Measurements from ENCODE around the gene TCP11L2. TPM values are rescaled to one million over a fixed set of nuclear protein-coding genes. Genes with fewer than 3 reads are reported as not detected.

TCP11L2 gene
- 11.4 TPM for polyA plus RNA-seq (ENCODE audit: insufficient read length)

- DNase-seq (ENCODE audit: low read depth) = no peak
These were observed at the start of gene TCP11L2 for GRCh38 chr12:106302401-106303201. Gene TCP11L2, plus strand, starts transcription at chr12:106302733. Its CDS starts 8,343 bp downstream, at chr12:106311076.

GRCh38 chr12:106254724-106255123 is 47.8 kb upstream of the TCP11L2 start:
- no peak for DNase-seq (ENCODE audit: low read depth)

- no peak for DNase-seq (ENCODE audit: low read depth)
These were observed 47.0 kb upstream of the TCP11L2 start for GRCh38 chr12:106255493-106255892.

- DNase-seq (ENCODE audit: low read depth) = no peak
These were observed 46.6 kb upstream of the TCP11L2 start for GRCh38 chr12:106255952-106256351.

- no peak for DNase-seq (ENCODE audit: low read depth)
These were observed 46.0 kb upstream of the TCP11L2 start for GRCh38 chr12:106256524-106256923.

GRCh38 chr12:106258226-106258625 is 44.3 kb upstream of the TCP11L2 start:
- DNase-seq (ENCODE audit: low read depth) = no peak

GRCh38 chr12:106258935-106259334 is 43.6 kb upstream of the TCP11L2 start:
- DNase-seq (ENCODE audit: low read depth) = no peak

GRCh38 chr12:106265116-106265515 is 37.4 kb upstream of the TCP11L2 start:
- no peak for DNase-seq (ENCODE audit: low read depth)

- no peak for DNase-seq (ENCODE audit: low read depth)
These were observed 35.0 kb upstream of the TCP11L2 start for GRCh38 chr12:106267535-106267934.

- DNase-seq (ENCODE audit: low read depth) = no peak
These were observed 33.3 kb upstream of the TCP11L2 start for GRCh38 chr12:106269150-106269771.

- no peak for DNase-seq (ENCODE audit: low read depth)
These were observed 30.7 kb upstream of the TCP11L2 start for GRCh38 chr12:106271575-106272505.

- DNase-seq (ENCODE audit: low read depth) = no peak
These were observed 29.0 kb upstream of the TCP11L2 start for GRCh38 chr12:106273491-106273890.

GRCh38 chr12:106274012-106274411 is 28.5 kb upstream of the TCP11L2 start:
- DNase-seq (ENCODE audit: low read depth) = no peak

GRCh38 chr12:106274575-106275121 is 27.9 kb upstream of the TCP11L2 start:
- DNase-seq (ENCODE audit: low read depth) = no peak

GRCh38 chr12:106275458-106275857 is 27.1 kb upstream of the TCP11L2 start:
- no peak for DNase-seq (ENCODE audit: low read depth)

GRCh38 chr12:106276032-106276740 is 26.3 kb upstream of the TCP11L2 start:
- DNase-seq (ENCODE audit: low read depth) = no peak

- no peak for DNase-seq (ENCODE audit: low read depth)
These were observed 22.4 kb upstream of the TCP11L2 start for GRCh38 chr12:106280106-106280505.

GRCh38 chr12:106281056-106281782 is 21.3 kb upstream of the TCP11L2 start:
- DNase-seq (ENCODE audit: low read depth) = no peak

- no peak for DNase-seq (ENCODE audit: low read depth)
These were observed 20.7 kb upstream of the TCP11L2 start for GRCh38 chr12:106281804-106282203.

GRCh38 chr12:106282457-106283097 is 20.0 kb upstream of the TCP11L2 start:
- no peak for DNase-seq (ENCODE audit: low read depth)
